AG04450 (cell line): ENCODE results near the gene DCAF5. TPM values are rescaled to one million over a fixed set of nuclear protein-coding genes. Genes with fewer than 3 reads are reported as not detected.

Source experiments
- CTCF ChIA-PET: fragments of 300-600, 350-600 bp; formaldehyde crosslinking; extraction: SDS; loops from one replicate; lab custom pipeline; 2022; ENCODE audit warnings: antibody characterized with exemption, inconsistent platforms; lab: Charles Lee
- POLR2A ChIA-PET: fragments of 350-600 bp; formaldehyde crosslinking; extraction: SDS; loops from one replicate; lab custom pipeline; 2021; ENCODE audit warnings: antibody characterized with exemption, inconsistent platforms; lab: Yijun Ruan, JAX
- DNase-seq: peaks from one replicate; pipeline ENCODE4 v3.0.0-alpha.2; 2011; ENCODE audit warnings: low read depth, low spot score
- H3K27ac ChIP-seq: one replicate; pipeline ENCODE4 v1.5.1; 2012; ENCODE audit warnings: low read depth, low read length, control low read depth
- H3K27me3 ChIP-seq: one replicate; pipeline ENCODE4 v1.6.0; 2012; ENCODE audit warnings: low read length; ENCODE audit not compliant: control insufficient read depth, insufficient read depth
- H3K4me3 ChIP-seq: 2 replicates; pipeline ENCODE4 v1.5.1; 2011; ENCODE audit warnings: mild to moderate bottlenecking, low read depth, low read length, control low read depth
- H3K9me3 ChIP-seq: 2 replicates; pipeline ENCODE4 v1.5.1; 2012; ENCODE audit warnings: low read length; ENCODE audit not compliant: control insufficient read depth, insufficient read depth
- CTCF ChIP-seq: IDR thresholded peaks from 2 replicates; pipeline ENCODE4 v1.5.1; 2011; ENCODE audit warnings: low read depth, low read length, control low read depth, inconsistent platforms
- polyA plus RNA-seq: library from polyadenylated mRNA; depleted of rRNA; stranded (reverse); fragments of >200 nt; gene quantifications from 2 replicates; pipeline ENCODE4 v1.2.3, GENCODE V29; 2011

DCAF5 gene
- polyA plus RNA-seq, 1 experiment: 32.4 TPM

GRCh38 chr14:69118305-69118704 is 34.6 kb downstream of the DCAF5 start:
- Histone ChIP-seq H3K27me3 (no peaks in the 10 kb centered on the region), H3K9me3 (no peaks in the 10 kb centered on the region), H3K4me3 (no peak overlapping the region), H3K27ac (no peak overlapping the region)
- ChIA-PET CTCF (interaction anchor here (0.8 to 3.8 kb wide), 4 partner anchors 11 to 255 kb away, joined by 4 to 26 read pairs (median 10); no protein-coding TSS in a partner anchor), POLR2A (no interaction called here)
- DNase-seq: no peak
- no peak for TF ChIP-seq CTCF

- TF ChIP-seq CTCF: no peak
- ChIA-PET CTCF (interaction anchor here (1.5 to 3.8 kb wide), 4 partner anchors 9 to 254 kb away, joined by 3 to 26 read pairs (median 10); no protein-coding TSS in a partner anchor), POLR2A (no interaction called here)
Observed at GRCh38 chr14:69117020-69117767, 35.7 kb downstream of the DCAF5 start.

GRCh38 chr14:69115407-69116185 is 37.3 kb downstream of the DCAF5 start:
- no peak for DNase-seq
- Histone ChIP-seq H3K4me3 (no peak overlapping the region), H3K27me3 (no peaks in the 10 kb centered on the region), H3K9me3 (no peaks in the 10 kb centered on the region), H3K27ac (no peak overlapping the region)
- POLR2A ChIA-PET: interaction anchor here (0.6 kb wide), 1 partner anchor 596 kb away, joined by 5 read pairs; no protein-coding TSS in a partner anchor
- CTCF ChIA-PET: interaction anchor here (0.6 to 1.5 kb wide), 6 partner anchors 14 to 388 kb away, joined by 3 to 5 read pairs (median 3); no protein-coding TSS in a partner anchor
- no peak for TF ChIP-seq CTCF

More at GRCh38 chr14:69117020-69117767, 35.7 kb downstream of the DCAF5 start:
- Histone ChIP-seq H3K9me3 (no peaks in the 10 kb centered on the region), H3K27me3 (no peaks in the 10 kb centered on the region), H3K27ac (no peak overlapping the region), H3K4me3 (no peak overlapping the region)
- DNase-seq: no peak

GRCh38 chr14:69114763-69115162 is 38.2 kb downstream of the DCAF5 start:
- Histone ChIP-seq H3K27ac (no peak overlapping the region), H3K27me3 (no peaks in the 10 kb centered on the region), H3K4me3 (no peak overlapping the region), H3K9me3 (no peaks in the 10 kb centered on the region)
- no peak for TF ChIP-seq CTCF
- ChIA-PET POLR2A (no interaction called here), CTCF (interaction anchor here (1.0 kb wide), 1 partner anchor 15 kb away, joined by 5 read pairs; no protein-coding TSS in a partner anchor)
- DNase-seq: no peak
